IMR-90 (cell line): ENCODE results near the gene RSPO4.

Experiments used
- CEBPB ChIP-seq: IDR thresholded peaks from 2 replicates; pipeline ENCODE4 v1.6.1; 2012; ENCODE audit warnings: low read depth, low read length, improper control_type of control experiment
- MAZ ChIP-seq: IDR thresholded peaks from 2 replicates; pipeline ENCODE4 v1.6.1; 2012; ENCODE audit warnings: low read depth, mild to moderate bottlenecking, low read length, improper control_type of control experiment, moderate library complexity, borderline replicate concordance
- POLR2A ChIP-seq: IDR thresholded peaks from 2 replicates; pipeline ENCODE4 v1.6.1; 2012; ENCODE audit warnings: mild to moderate bottlenecking, low read depth, low read length
- RAD21 ChIP-seq: IDR thresholded peaks from 2 replicates; pipeline ENCODE4 v1.6.1; 2012; ENCODE audit warnings: low read length, improper control_type of control experiment
- RFX5 ChIP-seq: IDR thresholded peaks from 2 replicates; pipeline ENCODE4 v1.8.0; 2012; ENCODE audit warnings: low read depth, mild to moderate bottlenecking, low read length, moderate library complexity
- TF ChIP-seq, protein P1 (sequence below): conservative IDR thresholded peaks from 2 replicates; pipeline ENCODE4 v1.5.1; 2012; ENCODE audit warnings: mild to moderate bottlenecking, low read depth, low read length, improper control_type of control experiment

DNA sequence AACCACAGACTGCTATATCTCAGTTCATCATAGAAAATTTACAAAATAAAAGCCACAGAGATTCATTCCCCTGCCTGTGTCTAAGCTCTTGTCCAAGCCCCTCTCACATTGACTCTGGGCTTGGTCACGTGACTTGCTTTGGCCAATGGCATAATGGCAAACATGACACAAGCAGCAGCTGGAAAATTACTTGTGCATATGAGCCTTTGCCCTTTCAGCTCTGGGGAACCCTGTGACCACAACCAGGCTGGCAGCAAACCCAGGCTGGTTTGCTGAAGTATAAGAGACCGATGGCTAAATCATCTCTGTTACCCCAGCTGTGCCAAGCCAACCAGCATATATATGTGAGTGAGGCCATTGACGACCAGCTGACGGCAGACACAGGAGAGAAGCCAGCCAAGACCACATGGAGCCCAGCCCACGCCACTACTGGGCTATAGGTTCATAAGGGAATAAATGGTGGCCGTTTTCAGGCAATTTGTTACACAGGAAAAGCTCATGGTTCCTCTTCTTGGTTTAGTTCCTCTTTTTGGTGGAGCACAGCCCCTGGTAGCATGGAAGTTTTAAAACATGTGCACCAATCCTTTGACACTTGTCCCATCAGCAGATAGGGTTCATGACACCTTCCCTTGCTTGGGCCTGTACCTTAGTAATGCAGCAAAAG is 31.8 kb upstream of the RSPO4 start:
- TF ChIP-seq, protein P1, sequence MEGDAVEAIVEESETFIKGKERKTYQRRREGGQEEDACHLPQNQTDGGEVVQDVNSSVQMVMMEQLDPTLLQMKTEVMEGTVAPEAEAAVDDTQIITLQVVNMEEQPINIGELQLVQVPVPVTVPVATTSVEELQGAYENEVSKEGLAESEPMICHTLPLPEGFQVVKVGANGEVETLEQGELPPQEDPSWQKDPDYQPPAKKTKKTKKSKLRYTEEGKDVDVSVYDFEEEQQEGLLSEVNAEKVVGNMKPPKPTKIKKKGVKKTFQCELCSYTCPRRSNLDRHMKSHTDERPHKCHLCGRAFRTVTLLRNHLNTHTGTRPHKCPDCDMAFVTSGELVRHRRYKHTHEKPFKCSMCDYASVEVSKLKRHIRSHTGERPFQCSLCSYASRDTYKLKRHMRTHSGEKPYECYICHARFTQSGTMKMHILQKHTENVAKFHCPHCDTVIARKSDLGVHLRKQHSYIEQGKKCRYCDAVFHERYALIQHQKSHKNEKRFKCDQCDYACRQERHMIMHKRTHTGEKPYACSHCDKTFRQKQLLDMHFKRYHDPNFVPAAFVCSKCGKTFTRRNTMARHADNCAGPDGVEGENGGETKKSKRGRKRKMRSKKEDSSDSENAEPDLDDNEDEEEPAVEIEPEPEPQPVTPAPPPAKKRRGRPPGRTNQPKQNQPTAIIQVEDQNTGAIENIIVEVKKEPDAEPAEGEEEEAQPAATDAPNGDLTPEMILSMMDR, result no peak
- TF ChIP-seq RFX5, result no peak
- TF ChIP-seq CEBPB, result no peak
- TF ChIP-seq POLR2A, result no peak
- no peak for TF ChIP-seq RAD21
- TF ChIP-seq MAZ, result no peak
